Heart left ventricle (tissue), 13 donors: Measurements from ENCODE around the gene LOXHD1.

Experiments
- CTCF ChIP-seq, 12 donors: fragments of 200-600 bp; sonication (generic) in 4 of 12; IDR thresholded peaks; one replicate each; pipeline versions ENCODE4 v1.5.0 to v1.8.0; 2018 to 2022; ENCODE audit warnings: antibody characterized with exemption in 12 of 12, mild to moderate bottlenecking in 5 of 12
- POLR2A ChIP-seq, 2 donors: fragments of 450-650 bp; IDR thresholded peaks; one replicate each; pipeline ENCODE4 v1.6.1; 2017; ENCODE audit warnings: antibody characterized with exemption in 2 of 2, mild to moderate bottlenecking in 2 of 2, moderate library complexity in 2 of 2
- donor health status: ischemic (EF 13 %, LVEDD 7.1; RV severe dilation, severe dysfunction).
- donor health status: DM: no; HTN: yes; CAD: no.
- donor health status: DM: no; HTN: no; CAD: no.
- donor health status: ischemic (EF 25% LVEDD 6.9; RV normal size, moderate dysfunction).
- donor health status: ischemic (EF 25% LVEDD 5.7; RV mildly dilated, moderate dysfunction).
- donor health status: ischemic (EF 35%, LVEDD 5.7; RV mildly dilated, moderate dysfunction).
- donor health status: nonischemic (EF 11% LVEDD 7.7; RV severe dilation, severe dysfunction).
- donor health status: DM: yes; HTN: yes; CAD: no.
- donor health status: PGD.
- donor health status: ischemic (EF 29% LVEDD 5.4; RV normal size, mild dysfunction).
- donor health status: nonischemic (EF 23%, LVEDD 6.1; RV moderate dilation, normal function).

GRCh38 chr18:46475390-46475752 is 181.6 kb downstream of the LOXHD1 start:
- TF ChIP-seq CTCF (IDR thresholded peaks at IDR 0.05) (no peak), POLR2A (IDR thresholded peaks at IDR 0.05) (no peak)
